ENCODE results near the gene LRRC8C. TPM values are rescaled to one million over a fixed set of nuclear protein-coding genes. Genes with fewer than 3 reads are reported as not detected.

LRRC8C gene
- total and polyA plus RNA-seq, 2 donors (not counting 1 experiment from before 2014, with no cell fraction given) = 3.9 to 6.8 TPM

DNA sequence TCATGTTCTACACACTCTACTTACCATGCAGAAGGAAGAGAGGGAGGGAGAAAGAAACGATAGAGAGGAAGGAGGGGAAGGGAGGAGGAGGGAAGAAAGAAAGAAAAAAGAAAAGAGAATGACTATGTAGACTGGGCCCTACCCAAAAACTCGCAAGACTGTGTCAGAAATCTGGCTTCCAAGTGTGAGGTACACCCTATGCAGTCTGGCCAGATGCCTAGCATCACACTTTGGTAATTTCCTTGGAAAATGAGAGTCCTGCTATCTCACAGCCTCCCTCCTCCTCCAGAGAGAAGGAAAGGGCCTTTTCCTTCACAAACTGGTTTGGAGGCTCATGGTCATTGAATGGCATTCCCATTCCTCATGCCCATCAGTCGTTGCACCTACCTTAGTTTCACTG lies 101.5 kb downstream of the LRRC8C start:
- Histone ChIP-seq H2AFZ (ENCODE audit: insufficient read depth, low read depth, low read length, poor library complexity, severe bottlenecking) (no peak overlapping the region), H3K79me2 (ENCODE audit: control insufficient read depth, insufficient read depth, low read length) (no peaks in the 10 kb centered on the region), H3K27me3 (replicated peaks in 1 of 4; ENCODE audit: control extremely low read depth in 1 of 4, control insufficient read depth in 3 of 4, insufficient read depth in 4 of 4, low read length in 3 of 4) (no peaks in the 10 kb centered on the region), H3K27ac (ENCODE audit: low read length in 2 of 2) (no peak overlapping the region), H3K4me1 (ENCODE audit: control insufficient read depth in 2 of 2, insufficient read depth in 2 of 2, low read length in 2 of 2) (no peaks in the 10 kb centered on the region), H3K4me3 (ENCODE audit: control extremely low read depth in 1 of 5, extremely low read depth in 1 of 5, insufficient read depth in 1 of 5, low read depth in 2 of 5, low read length in 4 of 5) (no peak overlapping the region), H3K36me3 (replicated peaks in 1 of 2; ENCODE audit: control extremely low read depth in 1 of 2, control insufficient read depth in 1 of 2, extremely low read depth in 1 of 2, insufficient read depth in 2 of 2, low read length in 1 of 2) (no peaks in the 10 kb centered on the region), H3K9ac (ENCODE audit: low read length) (no peak overlapping the region), H3K4me2 (replicated peaks; ENCODE audit: low read depth, low read length, poor library complexity, severe bottlenecking) (no peak overlapping the region), H3K9me3 (ENCODE audit: control extremely low read depth in 1 of 3, control insufficient read depth in 2 of 3, insufficient read depth in 1 of 3, low read length in 2 of 3) (no peaks in the 10 kb centered on the region), H4K20me1 (ENCODE audit: control insufficient read depth, insufficient read depth, low read length, poor library complexity, severe bottlenecking) (no peaks in the 10 kb centered on the region)
- H3K4me1 Mint-ChIP-seq = no peaks in the 10 kb centered on the region
- H3K27me3 Mint-ChIP-seq = no peaks in the 10 kb centered on the region
- no peak overlapping the region for H3K27ac Mint-ChIP-seq
- ChIA-PET CTCF (no interaction called here), POLR2A (no interaction called here)
- intact Hi-C loops (cut with micrococcal nuclease) = no loop called here
- ATAC-seq (ENCODE audit: low read depth) (no peak), DNase-seq (no peak)
- TF ChIP-seq, protein P1, sequence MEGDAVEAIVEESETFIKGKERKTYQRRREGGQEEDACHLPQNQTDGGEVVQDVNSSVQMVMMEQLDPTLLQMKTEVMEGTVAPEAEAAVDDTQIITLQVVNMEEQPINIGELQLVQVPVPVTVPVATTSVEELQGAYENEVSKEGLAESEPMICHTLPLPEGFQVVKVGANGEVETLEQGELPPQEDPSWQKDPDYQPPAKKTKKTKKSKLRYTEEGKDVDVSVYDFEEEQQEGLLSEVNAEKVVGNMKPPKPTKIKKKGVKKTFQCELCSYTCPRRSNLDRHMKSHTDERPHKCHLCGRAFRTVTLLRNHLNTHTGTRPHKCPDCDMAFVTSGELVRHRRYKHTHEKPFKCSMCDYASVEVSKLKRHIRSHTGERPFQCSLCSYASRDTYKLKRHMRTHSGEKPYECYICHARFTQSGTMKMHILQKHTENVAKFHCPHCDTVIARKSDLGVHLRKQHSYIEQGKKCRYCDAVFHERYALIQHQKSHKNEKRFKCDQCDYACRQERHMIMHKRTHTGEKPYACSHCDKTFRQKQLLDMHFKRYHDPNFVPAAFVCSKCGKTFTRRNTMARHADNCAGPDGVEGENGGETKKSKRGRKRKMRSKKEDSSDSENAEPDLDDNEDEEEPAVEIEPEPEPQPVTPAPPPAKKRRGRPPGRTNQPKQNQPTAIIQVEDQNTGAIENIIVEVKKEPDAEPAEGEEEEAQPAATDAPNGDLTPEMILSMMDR (IDR thresholded peaks at IDR 0.05) = no peak
- no peak for TF ChIP-seq EZH2 (IDR thresholded peaks at IDR 0.05; ENCODE audit: borderline replicate concordance, insufficient read depth, low read depth, low read length, poor library complexity, severe bottlenecking)
- WGBS (ENCODE audit: insufficient coverage) = 100% methylated on average over 1 of the region's 3 CpGs
- H3K9me3 Mint-ChIP-seq (ENCODE audit: insufficient read depth) = no peaks in the 10 kb centered on the region
- H3K4me3 Mint-ChIP-seq = no peak overlapping the region

DNA sequence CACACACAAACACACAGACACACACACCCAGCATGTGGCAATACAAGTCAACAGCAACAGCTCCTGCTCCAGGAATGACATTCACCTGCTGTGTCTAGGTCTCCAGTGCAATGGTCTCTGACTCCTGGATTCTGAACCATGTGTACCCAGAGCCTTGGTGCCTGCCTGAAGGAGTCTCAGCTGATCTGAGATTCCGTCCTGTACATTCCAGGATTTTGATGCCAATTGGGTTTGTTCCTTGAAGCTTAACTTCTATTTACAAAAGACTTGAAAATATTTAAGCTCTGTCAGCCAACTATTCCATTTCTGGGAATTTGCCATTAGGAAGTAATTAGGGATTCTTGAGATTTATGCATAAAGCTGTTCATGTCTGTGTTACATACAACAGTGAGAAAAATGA lies 102.6 kb downstream of the LRRC8C start:
- TF ChIP-seq EZH2 (IDR thresholded peaks at IDR 0.05; ENCODE audit: borderline replicate concordance, insufficient read depth, low read depth, low read length, poor library complexity, severe bottlenecking) = no peak
- TF ChIP-seq, protein P1 (IDR thresholded peaks at IDR 0.05) = no peak
- intact Hi-C loops (cut with micrococcal nuclease) = no loop called here
- no peak overlapping the region for H3K4me2 ChIP-seq (replicated peaks; ENCODE audit: low read depth, low read length, poor library complexity, severe bottlenecking)
- H4K20me1 ChIP-seq (ENCODE audit: control insufficient read depth, insufficient read depth, low read length, poor library complexity, severe bottlenecking) = no peaks in the 10 kb centered on the region
- ChIA-PET POLR2A (no interaction called here), CTCF (no interaction called here)
- H3K79me2 ChIP-seq (ENCODE audit: control insufficient read depth, insufficient read depth, low read length) = no peaks in the 10 kb centered on the region
- H3K4me3 ChIP-seq (ENCODE audit: control extremely low read depth in 1 of 5, extremely low read depth in 1 of 5, insufficient read depth in 1 of 5, low read depth in 2 of 5, low read length in 4 of 5) = no peak overlapping the region
- no peak overlapping the region for H3K27ac Mint-ChIP-seq
- ATAC-seq (ENCODE audit: low read depth) (no peak), DNase-seq (no peak)
- no peak overlapping the region for H3K4me3 Mint-ChIP-seq
- H3K36me3 ChIP-seq (replicated peaks in 1 of 2; ENCODE audit: control extremely low read depth in 1 of 2, control insufficient read depth in 1 of 2, extremely low read depth in 1 of 2, insufficient read depth in 2 of 2, low read length in 1 of 2) = no peaks in the 10 kb centered on the region
- no peaks in the 10 kb centered on the region for H3K9me3 Mint-ChIP-seq (ENCODE audit: insufficient read depth)
- H2AFZ ChIP-seq (ENCODE audit: insufficient read depth, low read depth, low read length, poor library complexity, severe bottlenecking) = no peak overlapping the region
- H3K4me1 Mint-ChIP-seq = peaks cover 6% of the 10 kb centered on the region
- H3K4me1 ChIP-seq (ENCODE audit: control insufficient read depth in 2 of 2, insufficient read depth in 2 of 2, low read length in 2 of 2) = no peaks in the 10 kb centered on the region
- no peaks in the 10 kb centered on the region for H3K27me3 Mint-ChIP-seq
- H3K27ac ChIP-seq (ENCODE audit: low read length in 2 of 2) = no peak overlapping the region
- no CpG with 5 or more reads among the region's 1 CpG for WGBS (ENCODE audit: insufficient coverage)
- no peaks in the 10 kb centered on the region for H3K9me3 ChIP-seq (ENCODE audit: control extremely low read depth in 1 of 3, control insufficient read depth in 2 of 3, insufficient read depth in 1 of 3, low read length in 2 of 3)
- no peak overlapping the region for H3K9ac ChIP-seq (ENCODE audit: low read length)
- H3K27me3 ChIP-seq (replicated peaks in 1 of 4; ENCODE audit: control extremely low read depth in 1 of 4, control insufficient read depth in 3 of 4, insufficient read depth in 4 of 4, low read length in 3 of 4) = no peaks in the 10 kb centered on the region
